NCI-H2227 treated with DMSO at 0.1 percent for 48 hours (cell line): ENCODE data around the gene MYO5A.
"Not testable (repeated sequence)": the region's sequence is repeated elsewhere in the genome, so short reads cannot be mapped to it uniquely, and the experiment has no call there.

Experiments used
- DNase-seq: peaks from one replicate; lab custom pipeline; 2025; lab: John Stamatoyannopoulos, UW

The MYO5A gene

GRCh38 chr15:52419494-52419893, 109.2 kb downstream of the MYO5A start:
- DNase-seq = no peak

DNA sequence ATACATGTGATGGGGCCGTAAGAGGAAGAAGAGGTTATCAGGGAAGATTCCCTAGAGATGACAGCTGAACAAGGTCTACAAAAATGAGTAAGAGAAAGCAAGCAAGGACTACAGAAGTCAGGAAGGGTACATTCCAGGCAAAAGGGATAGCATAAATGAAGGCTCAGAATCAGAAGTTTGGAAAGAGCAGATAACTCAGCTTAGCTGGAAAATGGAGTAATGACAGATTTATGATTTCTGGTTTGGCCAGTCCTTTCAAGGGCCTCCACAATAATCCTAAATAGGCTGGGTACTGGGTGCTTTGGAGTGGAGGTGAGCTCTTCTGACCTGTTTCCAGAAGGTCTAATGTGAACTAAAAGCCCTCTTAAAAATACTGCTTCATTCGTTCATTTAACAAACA, 110.7 kb downstream of the MYO5A start:
- no peak for DNase-seq

- DNase-seq = no peak
Observed at GRCh38 chr15:52417521-52417920, 111.2 kb downstream of the MYO5A start.

DNA sequence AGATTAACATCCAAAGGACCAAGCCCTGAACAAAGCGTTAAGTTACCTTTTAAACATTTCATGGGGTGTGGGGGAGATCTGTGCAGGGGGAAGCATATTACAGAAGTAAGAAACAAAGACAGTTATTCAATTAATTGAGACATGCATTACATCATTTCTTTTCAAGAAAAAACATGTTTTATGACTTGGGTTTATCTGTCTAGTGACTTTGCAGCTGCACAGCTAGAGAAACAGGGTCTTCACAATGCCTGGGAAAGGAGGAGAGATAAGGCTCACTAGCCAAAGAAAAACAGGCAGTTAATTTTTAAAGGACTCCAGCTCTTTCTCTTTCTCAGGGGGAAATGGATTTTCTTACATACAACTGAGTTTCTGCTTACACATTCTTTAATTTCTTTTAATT, 112.1 kb downstream of the MYO5A start:
- not testable (repeated sequence) for DNase-seq

DNA sequence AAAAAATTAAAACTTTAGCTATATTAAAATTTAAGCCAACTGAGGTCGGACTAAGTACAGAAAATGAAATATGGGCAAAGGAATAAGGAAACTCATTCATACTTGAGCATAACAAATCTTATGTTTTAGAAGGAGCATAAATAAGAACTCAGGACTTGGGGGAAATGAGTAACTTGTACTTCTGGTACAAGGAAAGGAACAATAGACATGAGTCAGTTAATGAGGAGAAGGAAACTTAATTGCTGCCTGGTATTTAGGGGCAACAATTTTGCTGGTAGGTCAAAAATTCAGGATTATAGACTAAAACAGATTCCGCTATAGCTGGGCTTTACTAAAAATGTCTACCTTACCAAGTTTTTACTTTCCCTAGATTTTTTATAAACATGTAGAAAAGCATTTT, 113.1 kb downstream of the MYO5A start:
- DNase-seq = no peak

GRCh38 chr15:52414936-52415335, 113.7 kb downstream of the MYO5A start:
- DNase-seq = no peak

DNA sequence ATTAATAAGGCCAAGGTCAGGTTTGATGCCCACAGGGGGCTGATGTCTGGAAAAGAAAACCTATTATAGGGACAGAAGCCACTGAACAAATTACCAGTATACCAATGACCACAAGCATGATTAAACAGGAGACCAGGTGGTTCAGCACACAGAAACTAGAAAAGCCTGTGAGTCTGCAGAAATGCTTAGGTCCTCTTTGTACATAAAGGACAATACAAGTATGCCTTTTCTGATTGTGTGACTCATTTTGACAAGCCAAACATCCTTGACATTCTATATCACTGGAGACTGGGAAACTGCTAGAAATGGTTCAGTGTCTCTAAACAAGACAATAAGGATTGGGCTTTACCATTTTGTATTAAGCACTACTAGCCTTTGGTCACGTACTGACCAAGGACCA, 119.9 kb downstream of the MYO5A start:
- no peak for DNase-seq

- no peak for DNase-seq
Observed at GRCh38 chr15:52407374-52407773, 121.3 kb downstream of the MYO5A start.

- no peak for DNase-seq
Observed at GRCh38 chr15:52406601-52407000, 122.1 kb downstream of the MYO5A start.

- DNase-seq = no peak
Observed at GRCh38 chr15:52405856-52406255, 122.8 kb downstream of the MYO5A start.

GRCh38 chr15:52397118-52397517, 131.6 kb downstream of the MYO5A start:
- DNase-seq = no peak

GRCh38 chr15:52394118-52394517, 134.6 kb downstream of the MYO5A start:
- no peak for DNase-seq

DNA sequence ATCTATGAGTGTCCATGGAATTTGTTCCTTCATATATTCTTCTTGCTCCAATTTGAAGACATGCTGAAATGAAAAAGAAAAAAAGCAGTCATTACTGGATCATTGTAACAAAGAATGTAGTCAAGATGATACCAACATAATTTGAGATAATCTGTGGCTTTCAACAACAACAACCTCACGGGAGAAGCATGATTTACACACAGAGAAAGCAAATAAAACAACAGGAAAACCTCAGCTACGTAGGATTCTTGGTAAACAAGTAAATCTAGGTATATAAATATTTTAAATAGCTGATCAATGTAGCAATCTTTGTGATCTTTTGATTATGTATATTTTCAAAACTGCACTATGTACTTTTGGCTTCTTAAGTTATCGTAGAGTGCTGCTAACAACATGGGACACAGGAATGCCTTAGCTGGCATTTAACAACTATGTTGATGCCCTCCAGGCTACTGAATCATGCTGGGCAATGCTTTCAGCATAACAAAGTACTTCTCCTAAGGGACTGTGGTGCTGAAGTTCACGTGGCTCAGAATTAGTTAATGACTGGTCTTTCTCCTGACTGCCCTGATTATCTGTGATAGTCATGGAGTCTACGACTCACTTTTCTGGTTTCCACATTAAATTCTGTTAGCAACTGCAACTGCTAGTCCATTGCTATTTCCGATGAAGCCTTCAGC, 136.5 kb downstream of the MYO5A start:
- no peak for DNase-seq

DNA sequence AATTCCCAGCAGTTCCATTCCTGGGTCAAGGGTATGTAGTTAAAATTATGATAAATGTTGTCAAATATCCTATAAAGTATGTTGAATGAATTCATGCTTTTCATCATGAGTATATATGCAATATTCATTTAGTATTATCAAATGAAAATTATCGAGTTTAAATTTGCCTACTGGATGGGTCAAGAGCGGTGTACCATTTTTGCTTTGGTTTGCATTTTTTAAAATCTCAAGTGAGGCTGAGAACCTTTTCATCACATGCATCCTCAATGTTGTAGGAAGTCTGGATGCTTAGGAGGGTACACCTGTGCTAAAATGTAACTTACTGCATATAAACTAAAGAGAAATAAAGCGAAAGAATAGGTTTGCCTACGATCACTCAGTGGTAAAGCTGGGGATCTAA, 137.6 kb downstream of the MYO5A start:
- no peak for DNase-seq

- no peak for DNase-seq
Observed at GRCh38 chr15:52385670-52386069, 143.0 kb downstream of the MYO5A start.

DNA sequence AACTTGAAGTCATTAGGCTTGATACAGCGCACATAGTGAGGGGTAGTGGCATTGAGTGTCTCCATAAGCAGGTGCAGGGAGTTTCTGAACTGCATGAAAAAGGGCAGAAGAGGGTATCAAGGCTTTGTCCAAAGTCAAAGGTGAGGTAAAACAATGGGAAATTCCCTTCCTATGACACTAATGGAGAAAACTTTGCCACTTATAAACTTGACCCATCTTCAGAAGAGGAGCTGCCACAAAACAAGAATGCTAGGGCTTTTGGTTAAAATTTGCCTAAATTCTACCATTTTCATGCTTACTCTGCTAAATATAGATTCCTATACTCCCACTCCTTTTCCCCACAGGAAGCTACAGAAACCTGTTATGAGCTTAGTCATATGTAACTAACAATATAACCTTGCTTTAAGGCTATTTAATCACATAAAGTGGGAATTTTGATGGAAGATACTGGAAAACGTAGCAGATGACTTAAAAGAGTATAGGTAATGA, 145.5 kb downstream of the MYO5A start:
- no peak for DNase-seq

GRCh38 chr15:52382647-52383046, 146.0 kb downstream of the MYO5A start:
- DNase-seq = no peak

DNA sequence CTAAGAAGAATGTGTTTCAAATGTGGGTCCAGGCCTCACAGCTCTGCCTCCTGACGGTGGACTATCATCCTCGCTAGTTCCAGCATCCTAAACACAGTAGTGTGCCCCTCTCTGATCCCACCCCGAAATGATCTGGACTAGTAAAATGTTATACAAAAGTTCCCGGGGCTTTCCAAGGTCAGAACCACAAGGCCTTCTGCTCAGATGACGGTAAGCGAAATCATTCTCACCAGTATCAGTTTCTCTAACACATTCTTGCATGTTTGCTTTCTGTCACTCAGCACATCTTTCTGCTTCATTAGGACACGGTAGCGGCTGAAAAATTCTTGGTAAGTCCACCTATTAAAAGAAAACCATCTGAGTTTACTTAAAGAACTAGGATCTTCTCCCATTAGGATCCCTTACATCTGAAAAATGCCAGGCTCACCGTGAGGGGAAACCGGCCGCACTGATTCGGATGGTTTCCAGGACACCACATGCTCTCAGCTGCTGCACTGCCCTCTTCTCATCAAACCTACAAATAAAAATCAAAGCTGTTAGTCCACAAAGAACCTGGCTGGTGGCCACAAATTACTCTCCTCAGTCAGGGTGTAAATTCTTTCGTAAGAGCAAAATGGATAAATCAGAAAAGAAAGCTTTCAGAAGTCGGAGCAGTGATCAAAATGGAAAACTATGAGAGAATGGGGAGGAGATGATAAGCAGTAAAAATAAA, 149.1 kb downstream of the MYO5A start:
- no peak for DNase-seq

- DNase-seq = no peak
Observed at GRCh38 chr15:52378746-52379394, 149.8 kb downstream of the MYO5A start.

DNA sequence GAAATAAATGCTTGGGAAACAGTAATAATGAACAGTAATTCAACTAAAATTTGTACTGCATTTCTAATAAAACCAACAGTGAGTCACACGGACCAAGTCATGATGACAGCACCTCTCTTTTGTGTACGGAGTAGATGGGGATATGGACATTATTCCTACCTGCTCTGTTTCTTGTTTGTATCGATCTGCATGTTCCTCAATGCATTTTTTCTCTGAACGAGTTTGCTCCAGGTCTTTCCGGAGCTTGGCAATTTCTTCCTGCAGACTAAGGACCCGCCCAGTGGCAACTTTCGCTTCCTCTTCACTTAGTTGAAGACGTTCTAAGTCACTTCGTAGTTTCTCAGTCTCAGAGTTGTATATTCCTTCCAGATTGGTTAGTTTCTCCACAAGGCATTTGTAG, 158.7 kb downstream of the MYO5A start:
- DNase-seq = no peak

DNA sequence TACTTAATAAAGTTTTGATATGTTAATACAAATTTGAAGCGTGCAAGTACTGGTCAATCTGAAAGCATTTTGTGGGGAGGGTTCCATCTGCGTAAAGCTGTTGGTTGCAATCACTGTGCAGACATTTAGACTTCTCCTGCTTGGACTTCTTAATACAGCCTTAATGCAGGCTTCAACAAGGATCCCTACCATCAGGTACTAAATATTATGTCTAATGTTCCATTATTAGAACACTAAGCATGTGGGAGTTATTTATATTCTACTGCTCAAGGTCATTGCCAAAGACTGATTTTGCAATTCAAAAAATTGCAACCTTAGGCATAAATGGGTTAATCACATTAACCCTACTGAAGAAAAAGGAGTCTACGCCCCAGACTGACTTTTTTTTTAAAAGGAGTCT, 159.2 kb downstream of the MYO5A start:
- DNase-seq = no peak

DNA sequence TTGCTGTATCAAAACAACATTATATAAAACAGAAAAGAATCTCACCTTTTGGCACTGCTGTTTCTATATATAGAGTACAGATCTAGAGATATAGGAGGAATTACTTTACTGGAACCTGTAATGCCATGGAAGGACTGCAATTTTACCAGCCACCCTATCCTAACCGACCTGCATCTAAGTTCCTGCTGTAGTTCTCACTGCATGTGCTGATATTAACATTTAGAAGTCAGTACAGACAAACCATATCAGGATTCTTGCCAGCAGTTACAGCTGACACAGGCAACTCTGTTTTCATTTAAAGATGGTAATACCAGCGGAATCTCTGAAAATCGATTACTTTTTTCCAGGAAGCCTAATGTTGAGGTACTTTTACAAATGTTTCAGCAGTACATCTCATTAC, 159.7 kb downstream of the MYO5A start:
- DNase-seq = no peak

DNA sequence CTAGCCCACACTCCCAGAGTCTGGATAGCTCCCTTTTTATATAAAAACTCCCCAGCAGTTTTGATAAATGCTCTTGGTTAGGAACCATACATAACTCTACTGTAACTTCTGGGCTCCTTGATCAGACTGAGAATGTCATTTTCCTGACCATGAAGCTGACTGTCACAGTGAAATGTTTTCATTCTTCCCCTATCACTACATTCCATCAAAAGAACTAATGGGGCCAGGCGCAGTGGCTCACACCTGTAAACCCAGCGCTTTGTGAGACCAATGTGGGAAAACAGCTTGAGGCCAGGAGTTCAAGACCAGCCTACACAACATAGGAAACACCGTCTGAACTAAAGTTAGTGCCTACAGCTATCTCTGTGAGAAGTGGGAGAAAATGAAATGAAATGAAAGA, 160.3 kb downstream of the MYO5A start:
- DNase-seq = no peak
